ENCODE measurements around the gene PTPRJ.
A peak's percentile ranks its signal among the peaks of the same experiment; 100 is the strongest.
"Not testable (repeated sequence)": the region's sequence is repeated elsewhere in the genome, so short reads cannot be mapped to it uniquely, and the experiment has no call there.

PTPRJ gene

GRCh38 chr11:48165426-48165825 is 185.1 kb downstream of the PTPRJ start:
- no peak for DNase-seq (ENCODE audit: low read depth)

- DNase-seq (ENCODE audit: low read depth): no peak
Measured at GRCh38 chr11:48167380-48167779, 187.0 kb downstream of the PTPRJ start.

- no peak for DNase-seq (ENCODE audit: low read depth)
Measured at GRCh38 chr11:48168815-48169214, 188.5 kb downstream of the PTPRJ start.

GRCh38 chr11:48169259-48169658 is 188.9 kb downstream of the PTPRJ start:
- no peak for DNase-seq (ENCODE audit: low read depth)

GRCh38 chr11:48169717-48170116 is 189.4 kb downstream of the PTPRJ start:
- DNase-seq (ENCODE audit: low read depth): no peak

- DNase-seq (ENCODE audit: low read depth): no peak
Measured at GRCh38 chr11:48170241-48171233, 190.2 kb downstream of the PTPRJ start.

- DNase-seq (ENCODE audit: low read depth): no peak
Measured at GRCh38 chr11:48172818-48173609, 192.7 kb downstream of the PTPRJ start.

GRCh38 chr11:48177661-48178060 is 197.3 kb downstream of the PTPRJ start:
- DNase-seq (ENCODE audit: low read depth): no peak

GRCh38 chr11:48180627-48181026 is 200.3 kb downstream of the PTPRJ start:
- DNase-seq (ENCODE audit: low read depth): no peak

GRCh38 chr11:48182860-48183526 is 202.6 kb downstream of the PTPRJ start:
- no peak for DNase-seq (ENCODE audit: low read depth)

GRCh38 chr11:48184452-48184851 is 204.1 kb downstream of the PTPRJ start:
- no peak for DNase-seq (ENCODE audit: low read depth)

GRCh38 chr11:48190906-48191654 is 210.7 kb downstream of the PTPRJ start:
- DNase-seq (ENCODE audit: low read depth): not testable (repeated sequence)

- peak; percentile 70 for DNase-seq (ENCODE audit: low read depth)
Measured at GRCh38 chr11:48193876-48194275, 213.5 kb downstream of the PTPRJ start.

- no peak for DNase-seq (ENCODE audit: low read depth)
Measured at GRCh38 chr11:48207881-48208280, 227.5 kb downstream of the PTPRJ start.

- no peak for DNase-seq (ENCODE audit: low read depth)
Measured at GRCh38 chr11:48210052-48210451, 229.7 kb downstream of the PTPRJ start.

- no peak for DNase-seq (ENCODE audit: low read depth)
Measured at GRCh38 chr11:48216510-48216909, 236.2 kb downstream of the PTPRJ start, which contains the start of gene OR4B1. OR4B1 (plus strand) TSS chr11:48216810; CDS start chr11:48216810, 0 bp downstream.
